GM12891 (cell line): ENCODE measurements around the gene ETV6.

ENCODE experiments used
- DNase-seq: peaks from one replicate; pipeline ENCODE4 v3.0.0; 2011; ENCODE audit warnings: low spot score; ENCODE audit not compliant: insufficient read length
- FAIRE-seq: peaks from 2 replicates; lab custom pipeline; 2011; peaks lifted over from hg19 to GRCh38; lab: Jason Lieb, UNC
- PAX5 ChIP-seq: IDR thresholded peaks from 2 replicates; pipeline ENCODE4 v1.6.1; 2011; ENCODE audit warnings: low read length, moderate library complexity, mild to moderate bottlenecking; ENCODE audit not compliant: insufficient read depth, severe bottlenecking
- POLR2A ChIP-seq: IDR thresholded peaks from 2 replicates; pipeline ENCODE4 v1.6.1; 2011; ENCODE audit warnings: low read depth, low read length, control low read depth
- POLR2AphosphoS5 ChIP-seq: IDR thresholded peaks from 2 replicates; pipeline ENCODE4 v1.6.1; 2011; ENCODE audit warnings: low read depth, low read length, control low read depth
- POU2F2 ChIP-seq: IDR thresholded peaks from 2 replicates; pipeline ENCODE4 v1.6.1; 2011; ENCODE audit warnings: low read depth, mild to moderate bottlenecking, control low read depth, low read length, moderate library complexity
- SPI1 ChIP-seq: IDR thresholded peaks from 2 replicates; pipeline ENCODE4 v1.6.1; 2011; ENCODE audit warnings: low read depth, low read length, control low read depth
- TAF1 ChIP-seq: IDR thresholded peaks from 2 replicates; pipeline ENCODE4 v1.6.1; 2011; ENCODE audit warnings: low read depth, low read length, control low read depth

The ETV6 gene

GRCh38 chr12:11694528-11694927 is 45.1 kb downstream of the ETV6 start:
- DNase-seq (no peak), FAIRE-seq (no peak)
- TF ChIP-seq SPI1 (no peak), POLR2AphosphoS5 (no peak), POLR2A (no peak), POU2F2 (no peak), PAX5 (no peak), TAF1 (no peak)

- TF ChIP-seq POLR2A (no peak), POLR2AphosphoS5 (0 out of 2 replicates have a peak, but pooled peaks have one; percentile 18)
- DNase-seq (no peak), FAIRE-seq (no peak)
Observed at GRCh38 chr12:11695321-11695720, 45.8 kb downstream of the ETV6 start.

GRCh38 chr12:11696084-11696483 is 46.6 kb downstream of the ETV6 start:
- FAIRE-seq = peak; percentile 74
- TF ChIP-seq SPI1 (no peak), POLR2AphosphoS5 (no peak), POLR2A (no peak), TAF1 (no peak), POU2F2 (no peak), PAX5 (no peak)
- DNase-seq = no peak

GRCh38 chr12:11697131-11697530 is 47.7 kb downstream of the ETV6 start:
- FAIRE-seq = peak; percentile 48
- TF ChIP-seq POLR2A (no peak), POLR2AphosphoS5 (no peak), PAX5 (no peak)
- no peak for DNase-seq

- FAIRE-seq (no peak), DNase-seq (no peak)
- TF ChIP-seq TAF1 = no peak
- no peak for TF ChIP-seq PAX5
- TF ChIP-seq POLR2A = no peak
- no peak for TF ChIP-seq POLR2AphosphoS5
- no peak for TF ChIP-seq POU2F2
- TF ChIP-seq SPI1 = no peak
Observed at GRCh38 chr12:11697670-11698387, 48.4 kb downstream of the ETV6 start.

- TF ChIP-seq POLR2AphosphoS5 (no peak), PAX5 (no peak), POU2F2 (no peak), POLR2A (no peak), TAF1 (no peak), SPI1 (no peak)
- DNase-seq = no peak
- FAIRE-seq = peak; percentile 26
Observed at GRCh38 chr12:11698729-11699128, 49.3 kb downstream of the ETV6 start.

GRCh38 chr12:11701433-11701832 is 52.0 kb downstream of the ETV6 start:
- no peak for FAIRE-seq
- no peak for TF ChIP-seq SPI1
- TF ChIP-seq POLR2AphosphoS5 = no peak
- no peak for TF ChIP-seq POLR2A
- TF ChIP-seq TAF1 = no peak
- no peak for TF ChIP-seq POU2F2
- TF ChIP-seq PAX5 = no peak
- no peak for DNase-seq

GRCh38 chr12:11702959-11703358 is 53.5 kb downstream of the ETV6 start:
- DNase-seq = no peak
- FAIRE-seq = no peak
- TF ChIP-seq TAF1 (no peak), POU2F2 (no peak), PAX5 (no peak), SPI1 (no peak), POLR2A (no peak), POLR2AphosphoS5 (no peak)

- FAIRE-seq (no peak), DNase-seq (no peak)
- TF ChIP-seq TAF1 (no peak), SPI1 (no peak)
Observed at GRCh38 chr12:11703378-11703777, 53.9 kb downstream of the ETV6 start.

GRCh38 chr12:11704089-11704488 is 54.6 kb downstream of the ETV6 start:
- TF ChIP-seq POLR2AphosphoS5 (no peak), TAF1 (no peak), PAX5 (no peak), SPI1 (no peak), POU2F2 (no peak), POLR2A (no peak)
- DNase-seq = no peak
- FAIRE-seq = no peak
